GM19467 (cell line): Measurements from ENCODE around the gene CACNA1B.

Experiments used
- ATAC-seq: cut with Tn5 transposase; IDR thresholded peaks from one replicate; pipeline ENCODE4 v1.9.1; 2021; ENCODE audit warnings: mild to moderate bottlenecking, moderate library complexity; ENCODE audit not compliant: unreplicated experiment

CACNA1B gene

GRCh38 chr9:137959641-137960411, 82.2 kb downstream of the CACNA1B start:
- ATAC-seq, result no peak

DNA sequence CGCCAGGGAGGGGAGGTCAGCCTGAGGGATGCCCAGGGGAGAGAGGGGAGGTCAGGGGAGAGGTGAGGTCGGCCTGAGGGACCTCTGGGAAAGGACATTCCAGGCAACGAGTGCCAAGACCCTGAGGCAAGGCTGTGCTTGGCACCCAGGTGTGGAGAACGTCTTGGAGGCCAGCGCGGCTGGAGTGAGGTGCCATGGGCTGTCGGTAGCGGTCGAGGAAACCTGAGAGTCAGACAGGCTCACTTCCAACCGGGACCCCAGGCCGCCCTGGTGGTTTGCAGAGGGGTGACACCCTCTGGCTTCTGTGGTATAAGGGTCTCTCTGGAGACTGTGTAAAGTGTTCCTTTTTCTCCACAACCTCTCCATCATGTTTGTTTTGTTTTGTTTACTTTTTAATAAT, 82.9 kb downstream of the CACNA1B start:
- ATAC-seq, result no peak

GRCh38 chr9:137963525-137963924, 85.9 kb downstream of the CACNA1B start:
- ATAC-seq, result no peak

DNA sequence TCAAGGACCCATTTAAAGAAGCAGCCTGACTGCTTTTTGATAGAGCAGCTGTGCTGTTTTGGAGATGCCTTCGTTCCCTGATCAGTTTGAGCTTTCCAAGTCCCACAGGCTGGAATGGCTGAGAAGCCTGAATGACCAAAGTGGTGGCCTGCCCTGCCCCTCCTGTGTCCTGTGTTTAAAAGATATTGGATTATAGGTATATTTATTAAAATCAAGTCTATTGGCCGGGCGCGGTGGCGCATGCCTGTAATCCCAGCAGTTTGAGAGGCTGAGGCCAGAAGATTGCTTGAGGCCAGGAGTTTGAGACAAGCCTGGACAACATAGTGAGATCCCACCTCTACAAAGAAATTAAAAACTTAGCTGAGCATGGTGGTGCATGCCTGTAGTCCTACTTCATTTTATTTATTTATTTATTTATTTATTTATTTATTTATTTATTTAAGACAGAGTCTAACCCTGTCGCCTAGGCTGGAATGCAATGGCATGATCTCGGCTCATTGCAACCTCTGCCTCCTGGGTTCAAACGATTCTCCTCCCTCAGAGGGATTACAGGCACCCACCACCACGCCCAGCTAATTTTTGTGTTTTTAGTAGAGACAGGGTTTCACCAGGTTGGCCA, 87.7 kb downstream of the CACNA1B start:
- no peak for ATAC-seq

- ATAC-seq, result no peak
Observed at GRCh38 chr9:137967280-137967953, 89.8 kb downstream of the CACNA1B start.

DNA sequence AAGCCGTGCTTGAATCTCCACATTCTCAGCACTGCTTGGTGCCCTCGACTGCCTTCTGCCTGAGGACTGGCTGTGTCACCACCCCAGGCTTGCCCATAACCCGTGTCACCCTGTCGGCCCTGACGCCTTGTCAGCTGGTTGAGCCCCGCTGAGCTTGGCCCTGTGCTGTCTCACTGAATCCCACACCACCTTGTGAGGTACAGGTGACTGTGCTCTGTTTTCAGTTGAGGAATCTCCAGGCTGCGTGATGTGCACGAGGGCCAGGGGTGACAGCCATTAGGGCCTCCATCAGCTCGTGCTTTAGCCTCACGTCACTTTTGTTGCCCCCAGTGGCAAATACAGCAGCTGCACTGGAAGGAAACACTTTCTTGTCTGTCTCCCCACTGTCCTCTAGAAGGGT, 90.7 kb downstream of the CACNA1B start:
- ATAC-seq, result no peak

GRCh38 chr9:137969008-137969407, 91.4 kb downstream of the CACNA1B start:
- ATAC-seq, result no peak

DNA sequence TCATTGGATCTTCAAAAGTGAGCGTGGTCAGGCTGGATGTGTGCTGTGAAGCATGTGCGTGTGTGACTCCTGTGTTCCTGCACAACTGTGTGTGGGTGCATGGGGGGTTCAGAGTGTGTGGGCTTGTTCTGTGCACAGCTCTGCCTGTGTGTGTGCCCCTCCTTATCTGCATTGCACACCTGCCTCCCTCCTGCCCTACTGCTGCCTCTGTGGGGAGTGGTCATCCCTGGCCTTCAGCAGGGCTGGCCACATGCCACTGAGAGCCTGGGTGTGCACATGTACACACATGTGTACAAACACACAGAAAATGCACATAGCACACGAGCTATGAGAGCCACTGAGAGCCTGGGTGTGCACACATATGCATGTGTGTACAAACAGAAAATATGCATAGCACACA, 92.1 kb downstream of the CACNA1B start:
- no peak for ATAC-seq

DNA sequence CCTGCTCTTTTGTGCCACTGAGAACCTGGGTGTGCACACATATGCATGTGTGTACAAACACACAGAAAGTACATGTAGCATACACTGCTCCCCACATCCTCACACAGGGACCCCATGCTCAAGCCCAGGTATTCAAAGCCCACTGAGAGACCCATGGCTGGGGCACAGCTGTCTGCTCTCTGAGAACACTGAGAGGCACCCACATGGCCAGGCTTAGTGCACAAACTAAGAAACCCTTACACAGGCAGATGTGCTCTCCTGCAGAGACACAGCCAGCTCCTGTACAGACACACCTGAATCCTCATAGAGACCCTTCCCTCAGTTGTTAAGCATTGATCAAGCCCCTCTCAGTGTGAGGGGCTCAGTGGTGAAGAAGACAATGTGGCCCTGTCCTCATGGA, 92.5 kb downstream of the CACNA1B start:
- ATAC-seq, result no peak

DNA sequence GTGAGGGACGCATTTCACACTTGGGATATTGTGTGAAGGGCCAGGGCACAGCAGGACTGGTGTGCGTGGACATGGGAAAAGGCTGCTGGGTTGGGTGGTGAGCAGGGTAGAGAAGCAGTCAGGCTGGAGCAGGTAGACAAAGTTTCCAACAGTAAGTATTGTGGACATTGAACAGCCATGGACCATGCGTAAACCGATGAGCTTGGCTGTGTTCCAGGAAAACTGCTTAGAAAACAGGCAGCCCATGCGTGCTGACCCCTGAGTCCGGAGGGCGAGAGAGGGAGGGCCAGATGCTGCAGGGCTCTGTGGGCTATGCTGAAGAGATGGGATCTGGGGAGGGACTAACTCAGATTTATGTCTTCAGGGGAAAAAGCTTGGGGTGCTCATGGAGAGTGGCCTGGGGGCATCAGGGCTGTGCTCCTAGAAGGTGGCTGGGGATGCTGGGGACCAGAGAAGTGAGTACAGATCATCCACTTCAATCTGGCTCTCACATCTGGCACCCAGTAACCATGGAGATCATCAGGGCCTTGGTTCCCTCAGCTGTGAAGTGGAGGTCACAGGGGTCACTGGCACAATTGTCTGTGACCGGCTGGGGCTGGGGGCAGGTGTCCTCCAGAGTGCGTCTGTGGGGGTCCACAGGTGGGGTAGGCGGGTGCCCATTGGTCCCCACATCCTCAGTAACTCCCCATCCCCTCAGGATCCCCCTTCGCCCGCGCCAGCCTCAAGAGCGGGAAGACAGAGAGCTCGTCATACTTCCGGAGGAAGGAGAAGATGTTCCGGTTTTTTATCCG, 93.3 kb downstream of the CACNA1B start:
- no peak for ATAC-seq

DNA sequence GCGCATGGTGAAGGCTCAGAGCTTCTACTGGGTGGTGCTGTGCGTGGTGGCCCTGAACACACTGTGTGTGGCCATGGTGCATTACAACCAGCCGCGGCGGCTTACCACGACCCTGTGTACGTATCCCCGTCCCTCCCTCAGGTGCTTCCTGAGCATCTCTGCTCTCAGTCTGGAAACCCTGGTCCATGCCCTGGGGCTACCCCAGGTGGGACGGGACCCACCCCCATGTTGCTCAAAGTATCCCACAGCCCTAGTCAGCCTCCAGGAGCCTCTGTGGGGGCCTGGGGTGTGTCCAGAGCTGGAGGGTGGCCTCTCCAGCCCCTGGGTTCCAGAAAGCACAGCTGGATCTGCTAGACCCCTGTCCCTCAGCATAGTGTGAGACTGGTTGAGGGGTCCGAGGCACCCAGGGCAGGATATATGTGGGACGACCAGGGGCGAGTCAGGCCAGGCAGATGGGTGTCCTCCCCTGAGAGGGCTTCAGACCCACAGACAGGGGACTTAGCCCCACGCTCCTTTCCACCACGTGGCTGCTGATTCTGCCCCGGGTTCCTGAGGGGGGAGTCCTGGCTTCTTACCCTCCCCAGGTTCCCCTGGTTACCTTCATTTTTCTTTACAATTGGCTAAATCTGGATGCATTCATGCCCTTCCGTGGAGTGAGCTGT, 94.0 kb downstream of the CACNA1B start:
- ATAC-seq, result no peak

GRCh38 chr9:137972355-137972987, 94.9 kb downstream of the CACNA1B start:
- no peak for ATAC-seq

DNA sequence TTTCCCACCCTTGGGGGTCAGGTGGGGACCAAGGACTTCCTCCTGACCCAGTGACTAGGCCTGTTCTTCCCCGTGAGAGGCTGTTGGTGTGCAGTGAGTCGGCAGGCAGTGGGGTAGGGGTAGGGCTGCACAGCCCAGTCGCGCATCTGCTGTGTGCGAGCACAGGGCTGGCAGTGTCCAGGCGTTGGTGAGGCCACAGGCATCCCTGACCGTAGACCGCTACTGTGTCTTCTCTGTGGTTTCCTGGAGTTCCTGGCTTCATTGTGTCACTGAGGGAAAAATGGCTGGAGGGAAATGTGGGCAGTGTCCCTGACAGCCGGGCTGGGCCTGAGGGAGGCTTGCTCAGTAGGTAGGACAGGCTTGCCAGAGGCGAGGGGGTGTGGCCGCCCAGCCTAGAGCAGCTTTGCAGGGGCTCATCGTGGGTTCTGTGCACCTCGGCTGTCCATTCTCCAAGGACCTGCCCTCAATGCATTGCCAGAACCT, 95.4 kb downstream of the CACNA1B start:
- no peak for ATAC-seq

- no peak for ATAC-seq
Observed at GRCh38 chr9:137973829-137974416, 96.3 kb downstream of the CACNA1B start.

DNA sequence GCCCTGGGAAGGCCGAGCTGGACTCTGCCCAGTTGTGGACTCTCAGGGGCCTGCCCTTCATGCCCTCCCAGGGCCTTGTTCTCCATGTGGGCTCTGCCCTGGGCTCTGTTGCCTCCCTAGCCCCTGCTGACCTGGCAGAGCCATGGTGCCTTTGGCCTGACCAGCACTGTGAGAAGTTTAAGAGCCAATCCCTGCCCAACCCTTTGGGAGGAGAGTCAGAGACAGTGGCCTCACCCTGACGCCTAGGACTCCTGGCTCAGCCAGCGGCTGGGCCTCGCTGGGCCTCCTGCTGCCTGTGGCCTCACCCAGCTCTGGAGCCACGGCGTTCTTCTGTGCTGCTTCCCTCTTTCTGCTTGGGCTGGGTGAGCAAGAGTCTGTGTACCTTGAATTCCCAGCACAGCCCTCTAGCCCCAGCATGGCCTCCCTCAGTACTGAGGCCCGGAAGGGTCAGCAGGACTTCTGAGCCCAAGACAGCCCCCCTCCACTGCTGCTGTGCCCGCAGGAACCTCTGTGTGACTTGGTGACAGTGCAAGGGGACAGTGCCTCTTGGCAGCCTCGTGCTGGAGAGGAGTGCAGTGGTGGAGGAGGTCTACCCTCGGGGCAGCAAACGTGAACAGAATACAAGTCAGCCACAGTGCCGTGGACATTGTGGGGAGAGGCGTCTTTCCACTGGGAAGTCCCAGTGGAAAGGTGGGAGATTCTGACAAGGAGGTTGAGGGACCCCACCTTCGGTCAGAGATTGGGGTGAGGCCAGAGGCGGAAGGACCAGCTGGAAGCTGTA, 97.4 kb downstream of the CACNA1B start:
- no peak for ATAC-seq

DNA sequence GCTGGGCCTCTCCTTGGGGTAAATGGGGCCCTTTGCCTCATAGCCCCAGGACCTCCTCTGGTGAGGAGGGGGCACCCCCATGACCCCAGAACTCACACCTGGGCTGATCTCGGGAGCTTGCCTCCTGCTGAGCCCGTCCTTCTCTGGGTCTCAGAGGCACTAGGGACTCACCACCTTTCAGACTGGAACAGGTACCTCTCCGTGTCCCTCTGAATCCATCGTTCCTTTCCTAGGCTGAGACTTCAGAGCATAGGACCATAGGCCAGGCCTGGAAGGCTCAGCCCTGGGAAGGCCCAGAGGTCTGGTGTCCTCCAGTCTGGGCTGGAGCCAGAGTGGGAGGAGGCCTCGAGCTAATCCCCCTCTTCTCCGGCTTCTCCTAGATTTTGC, 97.9 kb downstream of the CACNA1B start:
- no peak for ATAC-seq

GRCh38 chr9:137975936-137976565, 98.5 kb downstream of the CACNA1B start:
- no peak for ATAC-seq

- ATAC-seq, result no peak
Observed at GRCh38 chr9:137977571-137978261, 100.1 kb downstream of the CACNA1B start.
